DOHH2 (cell line): Measurements from ENCODE around the gene NBAS.

Experiments
- H3F3A ChIP-seq: fragments of 200-600 bp; sonication (generic), shearing (Covaris generic); 2 replicates; pipeline ENCODE4 v1.6.0; 2016; ENCODE audit warnings: antibody characterized with exemption, mild to moderate bottlenecking; ENCODE audit not compliant: control insufficient read depth, insufficient read depth
- H3K27ac ChIP-seq: fragments of 200-600 bp; sonication (generic); 2 replicates; pipeline ENCODE4 v1.5.1; 2014; ENCODE audit warnings: low read depth, mild to moderate bottlenecking, low read length, moderate library complexity
- H3K27me3 ChIP-seq: fragments of 200-600 bp; sonication (generic); 2 replicates; pipeline ENCODE4 v1.6.1; 2014; ENCODE audit warnings: mild to moderate bottlenecking, low read length, mixed read lengths; ENCODE audit not compliant: control insufficient read depth
- H3K36me3 ChIP-seq: fragments of 200-600 bp; sonication (generic); 2 replicates; pipeline ENCODE4 v1.6.1; 2014; ENCODE audit warnings: mild to moderate bottlenecking, low read length, moderate library complexity, mixed read lengths; ENCODE audit not compliant: control insufficient read depth
- H3K4me1 ChIP-seq: fragments of 200-600 bp; sonication (generic); 2 replicates; pipeline ENCODE4 v1.6.1; 2014; ENCODE audit warnings: mild to moderate bottlenecking, low read length, mixed read lengths; ENCODE audit not compliant: control insufficient read depth
- H3K4me2 ChIP-seq: fragments of 200-600 bp; sonication (generic); 2 replicates; pipeline ENCODE4 v1.6.0; 2014; ENCODE audit warnings: mild to moderate bottlenecking, low read length, moderate library complexity
- H3K4me3 ChIP-seq: fragments of 200-600 bp; sonication (generic); 2 replicates; pipeline ENCODE4 v1.5.1; 2014; ENCODE audit warnings: mild to moderate bottlenecking, low read length, mixed read lengths
- H3K79me2 ChIP-seq: fragments of 200-600 bp; sonication (generic); 2 replicates; pipeline ENCODE4 v1.6.1; 2014; ENCODE audit warnings: mild to moderate bottlenecking, low read length, mixed read lengths; ENCODE audit not compliant: control insufficient read depth
- H3K9me2 ChIP-seq: fragments of 200-600 bp; sonication (generic); replicated peaks from 2 replicates; pipeline ENCODE4 v1.6.1; 2014; ENCODE audit warnings: mild to moderate bottlenecking, low read length, mixed read lengths; ENCODE audit not compliant: control insufficient read depth
- H3K9me3 ChIP-seq: fragments of 200-600 bp; sonication (generic); 2 replicates; pipeline ENCODE4 v1.6.1; 2014; ENCODE audit warnings: antibody characterized with exemption, low read length, mixed read lengths; ENCODE audit not compliant: control insufficient read depth, insufficient read depth
- H4K20me1 ChIP-seq: fragments of 200-600 bp; sonication (generic); 2 replicates; pipeline ENCODE4 v1.6.0; 2014; ENCODE audit warnings: low read depth, mild to moderate bottlenecking, antibody characterized with exemption, low read length, moderate library complexity; ENCODE audit not compliant: control insufficient read depth, insufficient read depth
- EZH2phosphoT487 ChIP-seq: fragments of 200-600 bp; sonication (generic); IDR thresholded peaks from 2 replicates; pipeline ENCODE4 v1.6.1; 2017; ENCODE audit warnings: borderline replicate concordance, mild to moderate bottlenecking, antibody characterized with exemption, low read length, moderate library complexity, mixed read lengths
- TF ChIP-seq, protein P1 (sequence below): fragments of 200-600 bp; sonication (generic); IDR thresholded peaks from one replicate; pipeline ENCODE4 v1.5.1; 2014; ENCODE audit warnings: antibody characterized with exemption, mild to moderate bottlenecking, low read depth, low read length; ENCODE audit not compliant: poor library complexity, severe bottlenecking

Gene NBAS

GRCh38 chr2:15385184-15385583 lies 175.9 kb downstream of the NBAS start:
- H3K79me2 ChIP-seq = no peaks in the 10 kb centered on the region
- H3F3A ChIP-seq = no peaks in the 10 kb centered on the region
- no peaks in the 10 kb centered on the region for H3K27me3 ChIP-seq
- no peak overlapping the region for H3K4me2 ChIP-seq
- no peaks in the 10 kb centered on the region for H3K9me3 ChIP-seq
- no peak overlapping the region for H3K27ac ChIP-seq
- no peaks in the 10 kb centered on the region for H3K9me2 ChIP-seq
- no peak for TF ChIP-seq EZH2phosphoT487
- TF ChIP-seq, protein P1, sequence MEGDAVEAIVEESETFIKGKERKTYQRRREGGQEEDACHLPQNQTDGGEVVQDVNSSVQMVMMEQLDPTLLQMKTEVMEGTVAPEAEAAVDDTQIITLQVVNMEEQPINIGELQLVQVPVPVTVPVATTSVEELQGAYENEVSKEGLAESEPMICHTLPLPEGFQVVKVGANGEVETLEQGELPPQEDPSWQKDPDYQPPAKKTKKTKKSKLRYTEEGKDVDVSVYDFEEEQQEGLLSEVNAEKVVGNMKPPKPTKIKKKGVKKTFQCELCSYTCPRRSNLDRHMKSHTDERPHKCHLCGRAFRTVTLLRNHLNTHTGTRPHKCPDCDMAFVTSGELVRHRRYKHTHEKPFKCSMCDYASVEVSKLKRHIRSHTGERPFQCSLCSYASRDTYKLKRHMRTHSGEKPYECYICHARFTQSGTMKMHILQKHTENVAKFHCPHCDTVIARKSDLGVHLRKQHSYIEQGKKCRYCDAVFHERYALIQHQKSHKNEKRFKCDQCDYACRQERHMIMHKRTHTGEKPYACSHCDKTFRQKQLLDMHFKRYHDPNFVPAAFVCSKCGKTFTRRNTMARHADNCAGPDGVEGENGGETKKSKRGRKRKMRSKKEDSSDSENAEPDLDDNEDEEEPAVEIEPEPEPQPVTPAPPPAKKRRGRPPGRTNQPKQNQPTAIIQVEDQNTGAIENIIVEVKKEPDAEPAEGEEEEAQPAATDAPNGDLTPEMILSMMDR = no peak
- no peaks in the 10 kb centered on the region for H4K20me1 ChIP-seq
- no peak overlapping the region for H3K4me3 ChIP-seq
- H3K4me1 ChIP-seq = peaks cover 10% of the 10 kb centered on the region
- H3K36me3 ChIP-seq = no peaks in the 10 kb centered on the region; the same call in 1 of the 2 replicates

GRCh38 chr2:15383695-15384350 lies 177.3 kb downstream of the NBAS start:
- no peak overlapping the region for H3K4me3 ChIP-seq
- no peaks in the 10 kb centered on the region for H3K27me3 ChIP-seq
- no peaks in the 10 kb centered on the region for H4K20me1 ChIP-seq
- no peak overlapping the region for H3K27ac ChIP-seq
- no peak overlapping the region for H3K4me2 ChIP-seq
- H3F3A ChIP-seq = no peaks in the 10 kb centered on the region
- no peaks in the 10 kb centered on the region for H3K9me2 ChIP-seq
- peaks cover 10% of the 10 kb centered on the region for H3K4me1 ChIP-seq
- no peak for TF ChIP-seq EZH2phosphoT487
- TF ChIP-seq, protein P1 = no peak
- no peaks in the 10 kb centered on the region for H3K36me3 ChIP-seq
- no peaks in the 10 kb centered on the region for H3K9me3 ChIP-seq
- H3K79me2 ChIP-seq = no peaks in the 10 kb centered on the region

- no peak overlapping the region for H3K4me2 ChIP-seq
- no peak for TF ChIP-seq EZH2phosphoT487
- TF ChIP-seq, protein P1 = no peak
- no peak overlapping the region for H3K27ac ChIP-seq
- no peaks in the 10 kb centered on the region for H3K4me1 ChIP-seq
- no peaks in the 10 kb centered on the region for H3K9me3 ChIP-seq
- H3K9me2 ChIP-seq = no peaks in the 10 kb centered on the region
- no peaks in the 10 kb centered on the region for H3K27me3 ChIP-seq
- H4K20me1 ChIP-seq = no peaks in the 10 kb centered on the region
- H3K79me2 ChIP-seq = no peaks in the 10 kb centered on the region
- H3F3A ChIP-seq = no peaks in the 10 kb centered on the region
- no peak overlapping the region for H3K4me3 ChIP-seq
- no peaks in the 10 kb centered on the region; the same call in 1 of the 2 replicates for H3K36me3 ChIP-seq
Measured at GRCh38 chr2:15378148-15378908, 182.8 kb downstream of the NBAS start.
